ENCODE results near the gene LZIC.
A peak's percentile ranks its signal among the peaks of the same experiment; 100 is the strongest.

Gene LZIC

DNA sequence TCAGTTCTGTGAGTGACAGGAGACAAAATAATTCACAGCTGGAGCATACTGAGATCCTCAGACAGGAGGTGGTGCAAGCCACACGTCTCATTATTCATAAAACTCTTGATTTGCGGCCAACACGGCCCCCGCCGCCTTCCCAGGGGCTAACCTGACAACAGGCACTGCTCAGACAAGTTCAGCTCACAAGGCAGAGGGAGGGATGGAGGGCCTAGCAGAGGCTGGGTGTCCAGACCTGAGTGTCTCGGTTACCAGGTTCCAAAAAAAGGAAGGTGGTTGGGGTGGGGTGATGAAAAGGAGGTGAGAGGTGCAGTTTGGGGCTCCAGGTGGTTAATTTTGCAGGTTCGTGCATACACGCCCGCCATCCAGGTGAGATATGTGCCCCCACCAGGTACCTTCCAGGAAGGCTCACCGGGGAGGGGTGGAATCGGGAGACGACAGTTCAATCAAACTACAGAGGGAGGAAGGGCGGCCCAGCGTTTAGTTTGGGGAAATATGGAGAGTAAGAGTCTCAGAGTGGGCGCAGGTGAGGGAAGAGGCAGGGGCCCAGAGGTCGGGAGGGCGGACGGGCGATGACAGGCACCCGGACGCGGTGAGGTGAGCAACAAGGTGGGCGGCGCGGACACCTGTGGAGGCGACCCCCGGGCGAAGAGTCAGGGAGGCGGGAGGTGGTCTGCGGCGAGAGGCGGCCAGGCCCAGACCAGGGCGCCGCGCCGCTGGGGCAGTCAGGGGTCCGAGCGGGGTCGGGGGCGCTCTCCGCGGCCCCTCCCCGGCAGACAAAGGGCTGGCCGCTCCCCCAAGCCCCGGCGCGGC is 33.8 kb downstream of the LZIC start:
- peak overlapping the region; percentile 72 for H3K27ac ChIP-seq (ENCODE audit: poor library complexity, severe bottlenecking)
- no peaks in the 10 kb centered on the region for H3K27me3 ChIP-seq (ENCODE audit: insufficient read depth, poor library complexity, severe bottlenecking)
- no peak for DNase-seq (ENCODE audit: low spot score)
- H3K4me1 ChIP-seq (ENCODE audit: insufficient read depth, poor library complexity, severe bottlenecking), result peaks cover 6% of the 10 kb centered on the region
- no peaks in the 10 kb centered on the region for H3K9me3 ChIP-seq (ENCODE audit: severe bottlenecking)
- no peaks in the 10 kb centered on the region; the same call in 1 of the 2 replicates for H3K36me3 ChIP-seq (ENCODE audit: low read depth)
- H3K4me3 ChIP-seq (ENCODE audit: severe bottlenecking), result peak overlapping the region; percentile 86
- TF ChIP-seq, protein P1, sequence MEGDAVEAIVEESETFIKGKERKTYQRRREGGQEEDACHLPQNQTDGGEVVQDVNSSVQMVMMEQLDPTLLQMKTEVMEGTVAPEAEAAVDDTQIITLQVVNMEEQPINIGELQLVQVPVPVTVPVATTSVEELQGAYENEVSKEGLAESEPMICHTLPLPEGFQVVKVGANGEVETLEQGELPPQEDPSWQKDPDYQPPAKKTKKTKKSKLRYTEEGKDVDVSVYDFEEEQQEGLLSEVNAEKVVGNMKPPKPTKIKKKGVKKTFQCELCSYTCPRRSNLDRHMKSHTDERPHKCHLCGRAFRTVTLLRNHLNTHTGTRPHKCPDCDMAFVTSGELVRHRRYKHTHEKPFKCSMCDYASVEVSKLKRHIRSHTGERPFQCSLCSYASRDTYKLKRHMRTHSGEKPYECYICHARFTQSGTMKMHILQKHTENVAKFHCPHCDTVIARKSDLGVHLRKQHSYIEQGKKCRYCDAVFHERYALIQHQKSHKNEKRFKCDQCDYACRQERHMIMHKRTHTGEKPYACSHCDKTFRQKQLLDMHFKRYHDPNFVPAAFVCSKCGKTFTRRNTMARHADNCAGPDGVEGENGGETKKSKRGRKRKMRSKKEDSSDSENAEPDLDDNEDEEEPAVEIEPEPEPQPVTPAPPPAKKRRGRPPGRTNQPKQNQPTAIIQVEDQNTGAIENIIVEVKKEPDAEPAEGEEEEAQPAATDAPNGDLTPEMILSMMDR (IDR thresholded peaks at IDR 0.05; ENCODE audit: poor library complexity, severe bottlenecking), result peak; percentile 11
- 0 out of 3 replicates have a peak, but pooled peaks have one; percentile 2 for ATAC-seq (ENCODE audit: low read depth)

DNA sequence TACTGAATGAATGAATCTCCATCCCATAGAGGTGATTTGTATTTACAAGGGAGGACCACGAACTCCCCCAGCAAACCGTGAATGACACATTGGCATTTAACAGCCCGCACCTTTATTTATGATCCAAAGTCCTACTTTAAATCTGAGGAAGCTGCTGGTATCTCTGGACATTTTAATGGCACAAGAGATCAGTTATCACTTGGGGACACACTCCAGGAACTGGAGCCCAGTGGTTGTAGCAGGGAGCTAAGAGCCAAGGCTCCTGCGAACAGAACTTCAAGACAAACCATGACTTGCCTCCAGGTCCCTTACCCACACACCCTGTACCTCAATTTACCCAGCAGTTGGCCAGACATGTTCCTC is 34.3 kb downstream of the LZIC start:
- H3K27me3 ChIP-seq (ENCODE audit: insufficient read depth, poor library complexity, severe bottlenecking), result no peaks in the 10 kb centered on the region
- TF ChIP-seq, protein P1 (IDR thresholded peaks at IDR 0.05; ENCODE audit: poor library complexity, severe bottlenecking), result no peak
- no peaks in the 10 kb centered on the region; the same call in 1 of the 2 replicates for H3K36me3 ChIP-seq (ENCODE audit: low read depth)
- no peaks in the 10 kb centered on the region for H3K9me3 ChIP-seq (ENCODE audit: severe bottlenecking)
- DNase-seq (ENCODE audit: low spot score) (no peak), ATAC-seq (ENCODE audit: low read depth) (no peak)
- peaks cover 6% of the 10 kb centered on the region for H3K4me1 ChIP-seq (ENCODE audit: insufficient read depth, poor library complexity, severe bottlenecking)
- peak overlapping the region; percentile 86 for H3K4me3 ChIP-seq (ENCODE audit: severe bottlenecking)
- H3K27ac ChIP-seq (ENCODE audit: poor library complexity, severe bottlenecking), result peak overlapping the region; percentile 72

DNA sequence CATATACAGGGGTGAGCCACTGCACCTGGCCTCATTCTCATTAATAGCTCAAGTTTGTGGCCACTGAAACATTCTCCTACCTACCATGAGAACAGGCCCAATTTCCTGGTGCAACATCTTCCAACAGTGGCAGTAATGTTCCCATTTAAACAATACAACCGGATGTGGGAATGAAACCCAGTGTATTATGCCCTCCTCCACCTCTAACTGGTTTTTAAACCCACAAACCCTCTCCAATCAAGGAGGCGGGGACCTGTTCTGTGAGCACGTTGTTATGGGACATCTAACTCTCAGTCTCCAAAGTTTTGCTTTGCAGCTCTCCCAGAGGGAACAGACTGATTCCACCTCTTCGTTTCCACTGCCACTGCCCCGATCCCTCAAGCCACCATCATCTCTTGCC is 35.8 kb downstream of the LZIC start:
- DNase-seq (ENCODE audit: low spot score) (no peak), ATAC-seq (ENCODE audit: low read depth) (no peak)
- H3K9me3 ChIP-seq (ENCODE audit: severe bottlenecking), result no peaks in the 10 kb centered on the region
- H3K27ac ChIP-seq (ENCODE audit: poor library complexity, severe bottlenecking), result peak overlapping the region; percentile 72
- no peaks in the 10 kb centered on the region; the same call in 1 of the 2 replicates for H3K36me3 ChIP-seq (ENCODE audit: low read depth)
- TF ChIP-seq, protein P1 (IDR thresholded peaks at IDR 0.05; ENCODE audit: poor library complexity, severe bottlenecking), result no peak
- peaks cover 6% of the 10 kb centered on the region for H3K4me1 ChIP-seq (ENCODE audit: insufficient read depth, poor library complexity, severe bottlenecking)
- H3K27me3 ChIP-seq (ENCODE audit: insufficient read depth, poor library complexity, severe bottlenecking), result no peaks in the 10 kb centered on the region
- no peak overlapping the region for H3K4me3 ChIP-seq (ENCODE audit: severe bottlenecking)

- H3K27me3 ChIP-seq (ENCODE audit: insufficient read depth, poor library complexity, severe bottlenecking), result no peaks in the 10 kb centered on the region
- no peaks in the 10 kb centered on the region; the same call in 1 of the 2 replicates for H3K36me3 ChIP-seq (ENCODE audit: low read depth)
- ATAC-seq (ENCODE audit: low read depth) (no peak), DNase-seq (ENCODE audit: low spot score) (no peak)
- H3K4me3 ChIP-seq (ENCODE audit: severe bottlenecking), result no peak overlapping the region
- H3K27ac ChIP-seq (ENCODE audit: poor library complexity, severe bottlenecking), result peak overlapping the region; percentile 72
- TF ChIP-seq, protein P1 (IDR thresholded peaks at IDR 0.05; ENCODE audit: poor library complexity, severe bottlenecking), result no peak
- H3K4me1 ChIP-seq (ENCODE audit: insufficient read depth, poor library complexity, severe bottlenecking), result peaks cover 8% of the 10 kb centered on the region
- no peaks in the 10 kb centered on the region for H3K9me3 ChIP-seq (ENCODE audit: severe bottlenecking)
These were observed 36.7 kb downstream of the LZIC start for GRCh38 chr1:9906466-9906865.

DNA sequence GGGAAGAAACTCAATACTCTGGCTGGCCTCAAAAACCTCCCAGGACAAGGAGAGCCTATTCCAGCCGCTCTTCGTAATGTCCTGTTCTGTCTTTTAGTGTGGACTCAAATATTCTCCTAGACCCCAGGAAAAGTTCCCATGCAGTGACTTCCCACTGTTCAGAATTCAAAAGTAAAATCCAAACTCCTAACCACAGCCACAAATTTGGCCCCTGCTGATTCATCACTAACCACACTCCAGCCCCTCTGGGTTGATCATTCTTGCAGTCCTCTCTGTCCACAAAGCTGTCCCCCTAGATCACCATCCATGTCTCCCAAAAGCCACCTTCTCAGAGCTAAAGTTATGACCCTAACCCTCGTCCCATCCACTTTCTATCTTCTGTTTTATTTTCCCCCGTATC is 38.2 kb downstream of the LZIC start:
- Histone ChIP-seq H3K4me1 (ENCODE audit: insufficient read depth, poor library complexity, severe bottlenecking) (peaks cover 12% of the 10 kb centered on the region), H3K36me3 (ENCODE audit: low read depth) (no peaks in the 10 kb centered on the region; the same call in 1 of the 2 replicates), H3K27ac (ENCODE audit: poor library complexity, severe bottlenecking) (peak overlapping the region; percentile 1), H3K9me3 (ENCODE audit: severe bottlenecking) (no peaks in the 10 kb centered on the region), H3K27me3 (ENCODE audit: insufficient read depth, poor library complexity, severe bottlenecking) (no peaks in the 10 kb centered on the region), H3K4me3 (ENCODE audit: severe bottlenecking) (no peak overlapping the region)
- DNase-seq (ENCODE audit: low spot score) (no peak), ATAC-seq (ENCODE audit: low read depth) (no peak)
- TF ChIP-seq, protein P1 (IDR thresholded peaks at IDR 0.05; ENCODE audit: poor library complexity, severe bottlenecking), result no peak

Data from RWPE2 (cell line).